Left ventricle myocardium inferior (tissue), 1 donor: ENCODE results near the gene DRD1. TPM values are rescaled to one million over a fixed set of nuclear protein-coding genes. Genes with fewer than 3 reads are reported as not detected.

ENCODE experiments used
- DNase-seq: peaks from one replicate; pipeline ENCODE4 v3.0.0-alpha.2; 2020
- H3K27ac ChIP-seq: fragments of 200-600 bp; replicated peaks from 2 replicates; pipeline ENCODE4 v1.8.0; 2021
- H3K27me3 ChIP-seq: fragments of 200-600 bp; 2 replicates; pipeline ENCODE4 v1.8.0; 2021; ENCODE audit warnings: low read depth
- H3K36me3 ChIP-seq: fragments of 200-600 bp; 2 replicates; pipeline ENCODE4 v1.8.0; 2021
- H3K4me1 ChIP-seq: fragments of 200-600 bp; 2 replicates; pipeline ENCODE4 v1.8.0; 2021
- H3K4me3 ChIP-seq: fragments of 200-600 bp; 2 replicates; pipeline ENCODE4 v1.8.0; 2021; ENCODE audit warnings: mild to moderate bottlenecking, moderate library complexity
- H3K9me3 ChIP-seq: fragments of 200-600 bp; replicated peaks from 2 replicates; pipeline ENCODE4 v1.8.0; 2021
- CTCF ChIP-seq: fragments of 200-600 bp; IDR thresholded peaks from 2 replicates; pipeline ENCODE4 v1.8.0; 2021; ENCODE audit warnings: antibody characterized with exemption, mild to moderate bottlenecking, borderline replicate concordance
- intact Hi-C: fragments of 100-400 bp; cut with micrococcal nuclease; formaldehyde crosslinking; loops from one replicate; pipeline ENCODE4 v1.11.0; 2022
- total RNA-seq: library from RNA; stranded (reverse); fragmentation: NEBNext Ultra II Directional; extraction: Animal tissue kit (Norgen Biotek cat#: 25700); gene quantifications from one replicate; pipeline ENCODE4 v1.2.1, GENCODE V29; 2021
- donor health status: DM: no; HTN: yes; CAD: no; lungs with severe emphysema.

Gene DRD1
- total RNA-seq, 1 donor from 2014 or later = not detected

GRCh38 chr5:175479125-175479881 lies 35.3 kb upstream of the DRD1 start:
- no peaks in the 10 kb centered on the region for H3K9me3 ChIP-seq
- H3K36me3 ChIP-seq = peaks cover 12% of the 10 kb centered on the region
- no peak for TF ChIP-seq CTCF
- DNase-seq = no peak
- peak overlapping the region; percentile 93 for H3K4me3 ChIP-seq
- peaks cover 36% of the 10 kb centered on the region for H3K4me1 ChIP-seq
- peaks cover 2% of the 10 kb centered on the region for H3K27me3 ChIP-seq
- peak overlapping the region; percentile 89 for H3K27ac ChIP-seq
- intact Hi-C loops = no loop called here

- H3K27me3 ChIP-seq = peaks cover 10% of the 10 kb centered on the region
- intact Hi-C loops = no loop called here
- peak within 1 kb of the TSS; percentile 93 for H3K4me3 ChIP-seq
- no peaks in the 10 kb centered on the region for H3K9me3 ChIP-seq
- DNase-seq = peak; percentile 84
- H3K4me1 ChIP-seq = peaks cover 36% of the 10 kb centered on the region
- peak within 1 kb of the TSS; percentile 89 for H3K27ac ChIP-seq
- H3K36me3 ChIP-seq = peaks cover 5% of the 10 kb centered on the region
- TF ChIP-seq CTCF = no peak
Measured at GRCh38 chr5:175478384-175479124, 34.6 kb upstream of the DRD1 start, which contains the start of gene SFXN1. Gene SFXN1 (plus strand): TSS chr5:175478560. CDS start chr5:175492104, 13,544 bp downstream.

GRCh38 chr5:175478008-175478383 lies 34.0 kb upstream of the DRD1 start:
- intact Hi-C loops = no loop called here

GRCh38 chr5:175477440-175477839 lies 33.5 kb upstream of the DRD1 start:
- no peak overlapping the region for H3K4me3 ChIP-seq
- TF ChIP-seq CTCF = no peak
- intact Hi-C loops = no loop called here

More at GRCh38 chr5:175478008-175478383, 34.0 kb upstream of the DRD1 start:
- Histone ChIP-seq H3K4me1 (peaks cover 36% of the 10 kb centered on the region), H3K27me3 (peaks cover 12% of the 10 kb centered on the region), H3K36me3 (no peaks in the 10 kb centered on the region), H3K27ac (peak overlapping the region; percentile 89), H3K9me3 (no peaks in the 10 kb centered on the region), H3K4me3 (peak overlapping the region; percentile 93)
- TF ChIP-seq CTCF = no peak
- no peak for DNase-seq

GRCh38 chr5:175475248-175475647 lies 31.3 kb upstream of the DRD1 start:
- Histone ChIP-seq H3K9me3 (no peaks in the 10 kb centered on the region), H3K36me3 (no peaks in the 10 kb centered on the region), H3K4me3 (no peak overlapping the region), H3K27me3 (peaks cover 12% of the 10 kb centered on the region), H3K4me1 (peaks cover 24% of the 10 kb centered on the region), H3K27ac (no peak overlapping the region)
- no peak for DNase-seq
- intact Hi-C loops = no loop called here
- TF ChIP-seq CTCF = no peak

More at GRCh38 chr5:175477440-175477839, 33.5 kb upstream of the DRD1 start:
- no peak for DNase-seq
- Histone ChIP-seq H3K9me3 (no peaks in the 10 kb centered on the region), H3K27ac (peak overlapping the region; percentile 89), H3K27me3 (peaks cover 12% of the 10 kb centered on the region), H3K36me3 (no peaks in the 10 kb centered on the region), H3K4me1 (peaks cover 36% of the 10 kb centered on the region)
